M059J (cell line): ENCODE measurements around the gene TSPAN1. TPM values are rescaled to one million over a fixed set of nuclear protein-coding genes. Genes with fewer than 3 reads are reported as not detected.
A peak's percentile ranks its signal among the peaks of the same experiment; 100 is the strongest.

ENCODE experiments used
- DNase-seq: peaks from one replicate; pipeline ENCODE4 v3.0.0-alpha.2; 2012; ENCODE audit warnings: low read depth
- total RNA-seq: library from RNA; depleted of rRNA; stranded (reverse); fragments of >200 nt; shearing (Covaris generic); gene quantifications from 2 replicates; pipeline ENCODE4 v1.2.3, GENCODE V29; 2014; rRNA removed

Gene TSPAN1, protein sequence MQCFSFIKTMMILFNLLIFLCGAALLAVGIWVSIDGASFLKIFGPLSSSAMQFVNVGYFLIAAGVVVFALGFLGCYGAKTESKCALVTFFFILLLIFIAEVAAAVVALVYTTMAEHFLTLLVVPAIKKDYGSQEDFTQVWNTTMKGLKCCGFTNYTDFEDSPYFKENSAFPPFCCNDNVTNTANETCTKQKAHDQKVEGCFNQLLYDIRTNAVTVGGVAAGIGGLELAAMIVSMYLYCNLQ
- 0.47 and 1.7 TPM in 2 replicates for total RNA-seq

DNA sequence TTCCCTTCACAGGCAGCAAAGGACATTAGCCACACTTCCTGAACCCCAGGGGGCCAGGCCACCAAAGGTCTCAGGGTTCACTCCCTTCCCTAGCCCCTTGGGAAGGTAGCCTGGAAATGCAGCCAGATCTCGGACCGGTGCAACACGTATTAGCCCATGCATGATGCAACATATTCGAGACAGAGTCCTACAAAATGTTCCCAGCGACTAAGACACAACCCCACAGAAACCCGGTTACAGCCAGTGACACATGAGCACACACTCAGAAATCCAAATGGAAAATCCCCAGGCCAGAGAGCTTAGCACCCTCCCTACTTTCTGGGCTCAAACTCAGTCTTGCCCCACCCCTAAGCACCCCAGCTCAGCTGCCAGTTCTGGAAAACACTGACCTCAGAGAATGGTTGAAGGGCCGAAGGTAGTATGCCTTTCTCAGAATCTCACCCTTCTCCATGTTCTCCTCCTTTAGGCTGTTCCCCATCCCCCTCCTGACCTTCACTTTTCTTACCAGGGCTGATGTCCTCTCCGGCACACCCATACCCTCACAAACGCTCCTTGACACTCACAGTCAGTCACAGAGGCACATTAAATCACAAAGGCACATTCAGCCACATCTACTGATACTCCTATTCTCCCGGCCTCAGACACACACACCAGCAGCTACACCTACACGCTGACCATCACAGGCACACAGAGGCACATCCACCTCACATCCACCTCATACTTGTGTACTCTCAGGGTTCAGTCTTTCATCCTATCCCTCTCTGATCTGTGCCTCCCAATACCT, at the start of gene TSPAN1:
TSPAN1 (plus strand) TSS at position 640 of the 784 bp plus-strand sequence. CDS start 6,021 bp downstream, outside the sequence.
- peak; percentile 69 for DNase-seq

DNA sequence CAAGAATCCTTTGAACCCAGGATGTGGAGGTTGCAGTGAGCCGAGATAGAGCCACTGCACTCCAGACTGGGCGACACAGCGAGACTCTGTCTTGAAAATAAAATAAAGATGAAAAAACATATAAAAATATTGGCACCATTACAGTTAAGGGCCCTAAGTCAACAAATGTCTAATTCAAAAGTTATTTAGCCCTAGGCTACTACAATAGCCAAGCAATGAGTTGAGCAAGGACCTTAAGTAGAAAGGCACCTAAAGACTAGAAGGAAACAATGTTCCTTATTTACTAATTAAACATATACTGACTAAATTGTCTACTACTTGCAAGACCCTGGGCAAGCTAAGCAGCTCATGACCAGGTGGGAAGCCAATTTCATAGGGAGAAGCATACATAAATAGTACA, 46.5 kb upstream of the TSPAN1 start:
- DNase-seq, result peak; percentile 77

- no peak for DNase-seq
Measured at GRCh38 chr1:46130121-46130520, 44.8 kb upstream of the TSPAN1 start.

- DNase-seq, result no peak
Measured at GRCh38 chr1:46130606-46131005, 44.3 kb upstream of the TSPAN1 start.

DNA sequence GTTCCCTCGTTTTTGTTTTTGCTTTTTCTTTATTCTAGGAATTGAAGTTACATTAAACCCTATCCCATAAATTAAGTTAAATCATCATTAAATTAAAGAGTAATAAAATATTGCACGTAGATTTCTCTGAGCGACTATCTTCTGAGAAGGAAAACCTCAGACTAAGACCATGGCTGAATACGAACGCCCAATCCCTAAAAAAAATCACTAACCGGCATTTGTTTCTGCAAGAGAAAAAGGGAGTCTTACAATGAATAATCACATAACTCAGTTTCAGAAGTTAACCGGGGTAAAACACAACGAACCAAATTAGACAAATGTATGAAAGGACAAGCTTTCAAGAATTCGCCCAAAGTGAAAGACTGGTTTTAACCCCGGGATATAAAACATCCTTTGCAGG, 43.8 kb upstream of the TSPAN1 start:
- peak; percentile 31 for DNase-seq

DNA sequence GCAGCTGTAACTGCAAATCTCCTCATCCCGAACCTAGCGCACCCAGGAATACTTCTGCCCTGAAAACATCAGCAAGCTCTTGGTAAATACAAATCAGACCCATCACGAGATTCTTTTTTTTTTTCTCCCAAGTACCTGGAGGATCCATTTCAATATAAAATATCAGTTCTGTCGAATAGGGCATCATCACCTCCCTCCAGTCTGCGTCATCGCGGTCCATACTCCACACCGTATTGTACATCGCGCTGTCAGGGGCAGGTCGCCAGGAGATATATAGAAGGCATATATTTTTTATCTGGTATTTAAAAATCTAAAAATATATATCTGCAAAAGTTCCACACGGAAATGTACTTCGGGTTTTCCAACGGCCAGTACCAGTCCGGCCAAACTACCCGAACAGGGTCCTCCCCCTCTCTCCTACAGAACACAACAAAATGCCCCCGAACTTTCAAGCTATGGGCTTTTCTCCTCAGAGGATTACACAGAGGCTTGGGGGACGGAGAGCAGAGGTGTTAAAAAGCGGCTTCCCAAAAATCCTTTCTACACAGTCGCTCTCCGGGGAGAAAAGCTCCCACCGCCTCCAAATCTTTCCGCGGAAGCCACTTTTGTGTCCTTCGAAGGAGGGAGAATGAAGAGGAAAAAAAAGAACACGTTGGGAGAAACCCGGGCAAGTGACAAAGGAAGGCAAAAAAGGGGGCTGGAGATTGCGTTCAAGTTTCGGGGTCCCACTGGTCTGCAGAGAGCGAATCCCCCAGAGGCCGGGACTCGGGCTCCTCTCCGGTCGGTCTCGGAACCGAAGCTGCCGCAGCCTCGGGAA, 43.0 kb upstream of the TSPAN1 start:
- DNase-seq, result peak; percentile 52

DNA sequence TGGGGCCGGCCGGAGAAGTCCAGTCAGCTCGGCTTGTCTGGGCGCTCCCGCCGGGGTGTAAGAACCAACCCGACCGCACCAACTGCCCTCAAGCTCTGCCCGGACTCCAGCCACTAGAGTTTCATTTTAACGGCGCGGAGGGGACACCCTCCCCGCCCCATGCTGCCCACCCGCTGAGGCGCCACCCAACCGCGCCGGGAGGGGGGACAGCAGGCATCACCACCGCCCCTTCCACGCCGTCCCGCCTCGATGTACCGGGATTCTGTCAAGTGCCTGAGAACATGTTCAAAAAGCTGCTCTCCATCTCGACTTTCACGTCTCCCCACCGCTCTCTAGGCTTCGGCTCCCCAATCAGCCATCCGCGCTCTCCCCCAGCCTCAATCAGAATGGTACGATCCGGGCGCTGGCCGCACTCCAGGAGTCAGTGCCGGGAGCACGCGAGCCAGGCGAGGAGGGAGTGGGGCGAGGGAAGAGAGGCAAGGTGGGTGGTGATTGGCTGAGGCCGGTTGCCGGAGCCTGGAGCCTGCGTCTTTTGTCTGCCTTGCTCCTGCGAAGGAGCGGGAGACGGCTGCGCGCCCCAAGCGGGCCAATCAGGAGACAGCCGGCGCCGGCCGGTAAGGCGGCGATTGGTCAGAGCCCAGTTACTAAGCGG, 42.2 kb upstream of the TSPAN1 start, which contains the start of gene PIK3R3:
PIK3R3 (minus strand) TSS at position 101 of the 652 bp plus-strand sequence. CDS start 677 bp downstream, outside the sequence.
- DNase-seq, result peak; percentile 99

GRCh38 chr1:46133181-46133658, 41.7 kb upstream of the TSPAN1 start:
- DNase-seq, result no peak

DNA sequence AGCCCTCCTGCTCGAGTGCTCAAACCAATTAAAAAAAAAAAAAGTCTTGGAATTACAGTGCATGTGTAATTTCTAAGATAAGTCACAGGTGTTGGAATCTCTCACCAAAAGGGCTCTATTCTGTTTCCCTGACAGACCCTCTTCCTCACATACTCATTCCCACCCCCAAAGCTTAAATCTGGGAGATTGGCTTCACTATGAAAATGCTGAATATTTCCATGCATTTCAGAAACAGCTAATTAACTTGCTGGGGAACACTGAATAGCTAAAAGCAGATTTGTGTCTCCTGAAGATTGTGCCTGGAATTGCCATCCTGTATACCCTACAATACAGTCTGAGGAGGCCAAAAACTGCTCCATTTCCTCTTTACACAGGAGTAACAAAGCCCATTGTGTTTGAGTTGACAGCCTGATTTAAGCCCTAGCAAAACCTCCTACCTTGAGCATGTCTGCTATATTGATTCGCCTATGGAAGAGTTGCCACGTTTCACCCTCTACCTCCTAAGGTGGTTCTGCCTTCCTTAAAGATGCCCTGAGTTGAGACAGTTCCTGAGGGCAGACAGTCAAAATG, 41.0 kb upstream of the TSPAN1 start:
- no peak for DNase-seq

GRCh38 chr1:46134660-46135331, 40.1 kb upstream of the TSPAN1 start:
- DNase-seq, result peak; percentile 89

GRCh38 chr1:46136711-46137110, 38.2 kb upstream of the TSPAN1 start:
- no peak for DNase-seq

GRCh38 chr1:46137916-46138315, 37.0 kb upstream of the TSPAN1 start:
- DNase-seq, result peak; percentile 61

- no peak for DNase-seq
Measured at GRCh38 chr1:46148318-46148717, 26.6 kb upstream of the TSPAN1 start.

DNA sequence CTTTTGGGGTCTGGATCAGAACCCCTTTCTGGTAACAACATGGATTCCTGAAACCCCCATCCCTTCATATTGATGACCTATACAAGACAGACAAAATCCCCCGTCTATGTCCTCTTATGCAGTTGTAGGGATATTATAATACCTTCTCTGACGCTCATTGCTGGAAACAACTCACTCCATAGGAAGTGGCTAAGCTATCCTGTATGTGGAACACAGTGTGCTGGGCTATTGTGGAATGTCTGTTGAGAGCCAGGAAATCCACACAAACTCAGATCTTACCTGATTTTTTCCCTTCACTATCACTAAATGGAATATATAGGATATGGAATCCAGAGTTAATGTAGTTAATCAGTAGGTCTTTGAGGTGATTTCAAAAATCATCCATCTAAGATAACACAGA, 24.8 kb upstream of the TSPAN1 start:
- DNase-seq, result no peak

DNA sequence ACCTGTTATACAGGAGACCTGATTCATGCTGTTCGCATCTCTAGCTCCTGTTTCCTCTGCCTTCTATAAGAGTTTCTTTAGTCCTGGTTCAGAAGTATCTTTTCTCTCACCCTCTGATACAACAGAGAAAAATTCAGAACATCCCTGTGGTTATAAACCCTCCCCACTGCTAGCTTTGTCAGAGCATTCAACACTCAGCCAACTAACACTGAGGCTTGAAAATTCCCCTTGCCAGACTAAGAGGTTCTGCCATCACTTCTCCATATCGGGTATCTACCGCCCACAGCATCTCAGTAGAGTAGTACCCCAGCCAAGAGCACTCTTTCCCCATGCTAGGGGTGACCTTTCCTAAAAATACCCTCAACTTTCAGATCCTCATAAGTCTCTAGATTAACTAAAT, 22.9 kb upstream of the TSPAN1 start:
- DNase-seq, result peak; percentile 58

GRCh38 chr1:46153228-46153627, 21.7 kb upstream of the TSPAN1 start:
- DNase-seq, result no peak

DNA sequence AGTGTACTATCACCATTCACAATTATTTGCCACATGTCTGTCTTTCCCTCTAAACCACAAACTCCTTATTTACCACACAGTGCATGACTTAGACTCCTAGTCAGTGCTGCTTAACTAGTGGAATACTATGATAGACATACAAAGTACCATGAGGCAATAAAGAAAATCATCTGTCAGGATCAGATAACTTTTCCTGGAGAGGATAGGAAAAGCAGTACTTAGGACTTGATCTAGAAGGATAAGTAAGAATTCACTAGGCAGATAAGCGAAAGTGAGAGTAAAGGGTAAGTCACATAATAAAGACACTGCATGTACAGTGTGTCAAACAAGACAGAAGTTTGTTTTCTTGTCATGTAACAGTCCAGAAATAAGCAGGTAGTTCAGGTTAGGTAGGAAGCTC, 21.2 kb upstream of the TSPAN1 start:
- no peak for DNase-seq

GRCh38 chr1:46157916-46158311, 17.0 kb upstream of the TSPAN1 start:
- DNase-seq, result no peak

DNA sequence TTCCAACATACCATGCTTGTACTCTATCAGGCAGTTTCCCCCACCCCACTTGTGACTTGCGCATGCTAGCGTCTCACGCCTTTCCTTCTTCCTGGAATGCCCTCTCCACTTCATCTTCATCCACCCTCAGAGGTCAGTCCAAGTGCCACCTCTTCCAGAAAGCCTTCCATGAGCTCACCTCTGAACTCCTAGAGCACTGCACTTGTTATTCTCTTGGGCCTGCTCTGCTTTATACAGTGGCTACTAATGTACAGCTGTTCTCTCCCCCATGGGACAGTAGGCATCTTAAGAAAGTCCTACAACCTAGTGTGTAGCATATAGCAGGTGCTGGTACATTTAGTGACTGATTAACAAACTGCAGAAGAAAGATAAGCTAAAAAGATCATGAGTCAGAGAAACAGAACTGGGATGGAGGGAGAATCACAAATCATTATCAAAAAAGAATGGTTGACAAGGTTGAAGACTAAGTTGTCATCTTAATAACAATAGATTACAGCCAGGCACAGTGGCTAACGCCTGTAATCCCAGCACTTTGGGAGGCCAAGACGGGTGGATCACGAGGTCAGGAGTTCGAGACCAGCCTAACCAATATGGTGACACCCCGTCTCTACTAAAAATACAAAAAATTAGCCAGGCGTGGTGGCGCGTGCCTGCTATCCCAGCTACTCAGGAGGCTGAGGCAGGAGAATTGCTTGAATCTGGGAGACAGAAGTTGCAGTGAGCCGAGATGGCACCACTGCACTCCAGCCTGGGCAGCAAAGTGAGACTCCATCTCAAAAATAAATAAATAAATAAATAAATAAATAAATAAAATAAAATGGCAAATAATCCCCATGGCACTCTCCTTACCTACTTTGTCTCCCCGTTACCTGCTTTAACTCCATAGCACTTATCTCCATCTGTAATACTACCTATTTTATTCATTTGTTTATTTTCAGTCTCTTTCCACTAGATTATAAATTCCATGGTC, 16.3 kb upstream of the TSPAN1 start:
- DNase-seq, result no peak
